ENCODE data around the gene CYB5R4.

DNA sequence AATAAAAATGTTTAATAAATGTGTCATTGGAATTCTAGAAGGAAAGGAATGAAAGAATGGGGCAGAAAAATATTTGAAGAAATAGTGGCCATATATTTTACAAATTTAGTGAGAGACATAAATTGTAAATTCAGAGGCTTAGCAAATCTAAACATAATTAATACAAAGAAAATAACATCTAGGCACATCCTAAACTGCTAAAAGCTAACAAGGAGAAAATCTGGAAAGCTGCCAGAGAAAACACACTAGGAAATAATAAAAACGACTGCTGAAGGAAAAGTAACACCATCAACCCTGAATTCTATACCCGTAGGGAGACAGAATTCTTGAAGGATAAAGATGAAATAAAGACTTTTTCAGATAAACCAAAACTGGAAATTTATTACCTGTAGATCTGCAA lies 23.8 kb downstream of the CYB5R4 start:
- TF ChIP-seq POLR2A (IDR thresholded peaks at IDR 0.05), result no peak
- TF ChIP-seq, protein P1, sequence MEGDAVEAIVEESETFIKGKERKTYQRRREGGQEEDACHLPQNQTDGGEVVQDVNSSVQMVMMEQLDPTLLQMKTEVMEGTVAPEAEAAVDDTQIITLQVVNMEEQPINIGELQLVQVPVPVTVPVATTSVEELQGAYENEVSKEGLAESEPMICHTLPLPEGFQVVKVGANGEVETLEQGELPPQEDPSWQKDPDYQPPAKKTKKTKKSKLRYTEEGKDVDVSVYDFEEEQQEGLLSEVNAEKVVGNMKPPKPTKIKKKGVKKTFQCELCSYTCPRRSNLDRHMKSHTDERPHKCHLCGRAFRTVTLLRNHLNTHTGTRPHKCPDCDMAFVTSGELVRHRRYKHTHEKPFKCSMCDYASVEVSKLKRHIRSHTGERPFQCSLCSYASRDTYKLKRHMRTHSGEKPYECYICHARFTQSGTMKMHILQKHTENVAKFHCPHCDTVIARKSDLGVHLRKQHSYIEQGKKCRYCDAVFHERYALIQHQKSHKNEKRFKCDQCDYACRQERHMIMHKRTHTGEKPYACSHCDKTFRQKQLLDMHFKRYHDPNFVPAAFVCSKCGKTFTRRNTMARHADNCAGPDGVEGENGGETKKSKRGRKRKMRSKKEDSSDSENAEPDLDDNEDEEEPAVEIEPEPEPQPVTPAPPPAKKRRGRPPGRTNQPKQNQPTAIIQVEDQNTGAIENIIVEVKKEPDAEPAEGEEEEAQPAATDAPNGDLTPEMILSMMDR (IDR thresholded peaks at IDR 0.05), result no peak

Data from right lobe of liver (tissue), 4 donors.